ENCODE data around the gene HLTF. TPM values are rescaled to one million over a fixed set of nuclear protein-coding genes. Genes with fewer than 3 reads are reported as not detected.

Gene HLTF
- total RNA-seq, 4 donors from 2014 or later = 5.3 to 15.8 (median 8.6) TPM

- no peak for DNase-seq (ENCODE audit: low spot score in 2 of 2)
- H3K9me3 ChIP-seq = no peaks in the 10 kb centered on the region
- H3K4me3 ChIP-seq = no peak overlapping the region
- H3K27ac ChIP-seq = no peak overlapping the region
- no peaks in the 10 kb centered on the region for H3K27me3 ChIP-seq
- peaks cover 2% of the 10 kb centered on the region for H3K4me1 ChIP-seq
- 70% methylated on average over 5 of the region's 5 CpGs for WGBS
- TF ChIP-seq EP300 (IDR thresholded peaks at IDR 0.05) = no peak
- TF ChIP-seq POLR2AphosphoS5 (IDR thresholded peaks at IDR 0.05) = no peak
- no peak for TF ChIP-seq POLR2A (IDR thresholded peaks at IDR 0.05)
- no peak for TF ChIP-seq CTCF (IDR thresholded peaks at IDR 0.05)
- H3K36me3 ChIP-seq = peaks cover 56% of the 10 kb centered on the region
These were observed 74.7 kb downstream of the HLTF start for GRCh38 chr3:149011676-149012075.

DNA sequence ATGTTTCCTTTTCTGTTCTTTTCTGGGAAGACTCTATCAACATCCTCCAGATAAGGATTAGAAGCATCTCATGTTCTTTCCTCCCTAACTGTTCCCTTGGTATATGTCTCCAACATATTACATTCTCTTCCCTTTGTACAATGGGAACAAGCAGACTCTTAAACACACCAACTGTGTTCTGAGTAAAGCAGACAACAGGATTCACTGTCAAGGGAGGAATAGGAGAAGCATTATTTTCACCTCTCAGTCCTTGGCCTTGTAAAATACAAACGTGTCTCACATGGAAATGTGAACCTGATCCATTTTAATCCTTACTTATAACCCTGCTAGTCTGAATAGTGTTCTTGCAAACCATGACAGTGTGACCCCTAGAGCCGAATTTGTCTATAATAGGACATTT, 75.4 kb downstream of the HLTF start:
- no peak overlapping the region for H3K27ac ChIP-seq
- H3K4me1 ChIP-seq = no peaks in the 10 kb centered on the region
- DNase-seq (ENCODE audit: low spot score in 2 of 2) = no peak
- no peak overlapping the region for H3K4me3 ChIP-seq
- 95% methylated on average over 2 of the region's 2 CpGs for WGBS
- H3K36me3 ChIP-seq = peaks cover 59% of the 10 kb centered on the region
- TF ChIP-seq POLR2A (IDR thresholded peaks at IDR 0.05) = no peak
- no peak for TF ChIP-seq CTCF (IDR thresholded peaks at IDR 0.05)
- TF ChIP-seq EP300 (IDR thresholded peaks at IDR 0.05) = no peak
- TF ChIP-seq POLR2AphosphoS5 (IDR thresholded peaks at IDR 0.05) = no peak
- H3K27me3 ChIP-seq = no peaks in the 10 kb centered on the region
- H3K9me3 ChIP-seq = no peaks in the 10 kb centered on the region

- TF ChIP-seq EP300 (IDR thresholded peaks at IDR 0.05) (no peak), POLR2A (IDR thresholded peaks at IDR 0.05) (no peak), POLR2AphosphoS5 (IDR thresholded peaks at IDR 0.05) (no peak), CTCF (IDR thresholded peaks at IDR 0.05) (no peak)
- Histone ChIP-seq H3K9me3 (no peaks in the 10 kb centered on the region), H3K36me3 (peaks cover 59% of the 10 kb centered on the region), H3K4me3 (no peak overlapping the region), H3K27ac (no peak overlapping the region), H3K27me3 (no peaks in the 10 kb centered on the region), H3K4me1 (no peaks in the 10 kb centered on the region)
- 85% methylated on average over 6 of the region's 6 CpGs for WGBS
- DNase-seq (ENCODE audit: low spot score in 2 of 2) = no peak
These were observed 75.8 kb downstream of the HLTF start for GRCh38 chr3:149010504-149010951.

DNA sequence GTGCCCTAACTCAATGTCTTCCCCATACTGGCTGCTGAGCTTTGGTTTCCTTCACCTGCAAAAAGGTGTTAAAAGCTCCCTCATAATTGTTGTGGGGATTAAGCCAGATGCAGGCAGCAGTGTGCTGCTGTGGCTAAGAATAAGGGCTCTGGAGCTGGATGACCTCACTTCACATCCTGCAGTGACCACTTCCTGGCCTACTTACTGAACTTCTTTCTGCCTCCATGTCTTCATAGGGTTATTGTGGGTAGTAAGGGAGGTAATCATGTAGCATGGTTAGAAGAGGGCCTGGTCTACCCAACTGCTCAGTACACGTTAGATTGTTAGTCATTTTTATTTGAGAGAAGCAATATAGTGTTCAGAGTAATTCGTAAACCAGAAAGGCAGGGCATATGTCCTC, 76.6 kb downstream of the HLTF start:
- Histone ChIP-seq H3K27me3 (no peaks in the 10 kb centered on the region), H3K27ac (no peak overlapping the region), H3K4me1 (no peaks in the 10 kb centered on the region), H3K4me3 (no peak overlapping the region), H3K36me3 (peaks cover 59% of the 10 kb centered on the region), H3K9me3 (no peaks in the 10 kb centered on the region)
- DNase-seq (ENCODE audit: low spot score in 2 of 2) = no peak
- 89% methylated on average over 2 of the region's 2 CpGs for WGBS
- no peak for TF ChIP-seq POLR2A (IDR thresholded peaks at IDR 0.05)
- no peak for TF ChIP-seq CTCF (IDR thresholded peaks at IDR 0.05)
- TF ChIP-seq EP300 (IDR thresholded peaks at IDR 0.05) = no peak
- TF ChIP-seq POLR2AphosphoS5 (IDR thresholded peaks at IDR 0.05) = no peak

- H3K27ac ChIP-seq = no peak overlapping the region
- no peaks in the 10 kb centered on the region for H3K27me3 ChIP-seq
- TF ChIP-seq EP300 (IDR thresholded peaks at IDR 0.05) (no peak), POLR2A (IDR thresholded peaks at IDR 0.05) (no peak), POLR2AphosphoS5 (IDR thresholded peaks at IDR 0.05) (no peak), CTCF (IDR thresholded peaks at IDR 0.05) (no peak)
- peaks cover 50% of the 10 kb centered on the region for H3K36me3 ChIP-seq
- no peak overlapping the region for H3K4me3 ChIP-seq
- WGBS = 91% methylated on average over 7 of the region's 7 CpGs
- H3K4me1 ChIP-seq = no peaks in the 10 kb centered on the region
- no peaks in the 10 kb centered on the region for H3K9me3 ChIP-seq
- DNase-seq (ENCODE audit: low spot score in 2 of 2) = no peak
These were observed 78.6 kb downstream of the HLTF start for GRCh38 chr3:149007567-149008257.
